ENCODE results near the gene BTNL2.
"Not testable (repeated sequence)": the region's sequence is repeated elsewhere in the genome, so short reads cannot be mapped to it uniquely, and the experiment has no call there.

Gene BTNL2

GRCh38 chr6:32406857-32407256, at the start of gene BTNL2:
BTNL2 (minus strand) TSS chr6:32407181; CDS start chr6:32407123, 58 bp downstream.
- DNase-seq (ENCODE audit: low read depth in 2 of 2), result no peak

- no peak for DNase-seq (ENCODE audit: low read depth in 2 of 2)
Measured at GRCh38 chr6:32449088-32449736, 42.2 kb upstream of the BTNL2 start.

GRCh38 chr6:32447932-32448331, 41.0 kb upstream of the BTNL2 start:
- no peak for DNase-seq (ENCODE audit: low read depth in 2 of 2)

GRCh38 chr6:32445321-32445854, 38.4 kb upstream of the BTNL2 start:
- no peak for DNase-seq (ENCODE audit: low read depth in 2 of 2)

GRCh38 chr6:32444433-32444832, 37.5 kb upstream of the BTNL2 start:
- DNase-seq (ENCODE audit: low read depth in 2 of 2), result no peak

- DNase-seq (ENCODE audit: low read depth in 2 of 2), result no peak
Measured at GRCh38 chr6:32442977-32443552, 36.1 kb upstream of the BTNL2 start.

- no peak for DNase-seq (ENCODE audit: low read depth in 2 of 2)
Measured at GRCh38 chr6:32442243-32442667, 35.3 kb upstream of the BTNL2 start.

GRCh38 chr6:32439602-32440214, 32.7 kb upstream of the BTNL2 start, which contains the start of gene HLA-DRA:
HLA-DRA (plus strand) TSS chr6:32439887; CDS start chr6:32439951, 64 bp downstream.
- DNase-seq (ENCODE audit: low read depth in 2 of 2), result no peak

- DNase-seq (ENCODE audit: low read depth in 2 of 2), result no peak
Measured at GRCh38 chr6:32439139-32439538, 32.2 kb upstream of the BTNL2 start.

GRCh38 chr6:32436995-32437836, 30.2 kb upstream of the BTNL2 start:
- DNase-seq (ENCODE audit: low read depth in 2 of 2), result no peak

- DNase-seq (ENCODE audit: low read depth in 2 of 2), result no peak
Measured at GRCh38 chr6:32436186-32436585, 29.2 kb upstream of the BTNL2 start.

GRCh38 chr6:32433950-32434349, 27.0 kb upstream of the BTNL2 start:
- not testable (repeated sequence) for DNase-seq (ENCODE audit: low read depth in 2 of 2)

GRCh38 chr6:32432050-32432450, 25.1 kb upstream of the BTNL2 start:
- no peak for DNase-seq (ENCODE audit: low read depth in 2 of 2)

GRCh38 chr6:32431142-32431541, 24.2 kb upstream of the BTNL2 start:
- DNase-seq (ENCODE audit: low read depth in 2 of 2), result no peak

- DNase-seq (ENCODE audit: low read depth in 2 of 2), result no peak
Measured at GRCh38 chr6:32430179-32430578, 23.2 kb upstream of the BTNL2 start.

GRCh38 chr6:32427934-32428474, 21.0 kb upstream of the BTNL2 start:
- no peak for DNase-seq (ENCODE audit: low read depth in 2 of 2)

- no peak for DNase-seq (ENCODE audit: low read depth in 2 of 2)
Measured at GRCh38 chr6:32427218-32427617, 20.2 kb upstream of the BTNL2 start.

- no peak for DNase-seq (ENCODE audit: low read depth in 2 of 2)
Measured at GRCh38 chr6:32426338-32426737, 19.4 kb upstream of the BTNL2 start.

- DNase-seq (ENCODE audit: low read depth in 2 of 2), result no peak
Measured at GRCh38 chr6:32424589-32425300, 17.8 kb upstream of the BTNL2 start.

GRCh38 chr6:32416036-32416435, 9.1 kb upstream of the BTNL2 start:
- DNase-seq (ENCODE audit: low read depth in 2 of 2), result no peak

- DNase-seq (ENCODE audit: low read depth in 2 of 2), result peak; percentile 51 to 74
Measured at GRCh38 chr6:32415521-32416019, 8.6 kb upstream of the BTNL2 start.

All from stimulated activated CD4-positive, alpha-beta T cell treated with anti-CD3 and anti-CD28 coated beads, Interleukin-12 subunit alpha, Interleukin-12 subunit beta, amount 100 ng/mL, for 24 hours (primary cell).